ENCODE data around the gene GRIN2A.

GRIN2A gene

DNA sequence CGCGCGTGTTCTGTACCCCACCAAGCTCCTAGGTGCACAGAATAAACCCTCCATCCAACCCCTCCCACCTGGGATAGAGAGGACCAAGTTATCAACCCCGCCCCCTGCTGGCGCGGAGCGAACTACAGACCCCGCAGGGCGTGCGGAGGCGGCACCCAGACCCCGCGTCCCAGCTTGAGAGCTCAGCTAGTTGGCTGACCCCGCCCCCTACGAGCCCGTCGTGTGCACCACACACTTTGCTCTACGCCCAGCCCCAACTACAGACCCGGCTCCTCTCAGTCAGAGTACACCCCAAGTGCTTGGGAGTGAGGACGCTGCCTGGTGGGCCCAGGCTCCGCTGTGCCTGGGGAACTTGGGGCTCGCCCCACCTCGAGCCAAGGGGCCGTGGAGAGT lies 1.5 kb downstream of the GRIN2A start:
- H3K27ac ChIP-seq (ENCODE audit: low read length): no peak overlapping the region

GRCh38 chr16:10180042-10180770 lies 2.0 kb downstream of the GRIN2A start:
- H3K4me3 ChIP-seq (ENCODE audit: low read length): peak overlapping the region; percentile 71; the same call in 1 of the 2 replicates
- no peaks in the 10 kb centered on the region for H3K4me1 ChIP-seq (ENCODE audit: insufficient read depth, low read length)

More for the DNA sequence above, 1.5 kb downstream of the GRIN2A start:
- Histone ChIP-seq H3K27me3 (ENCODE audit: insufficient read depth, low read length) (peaks cover 83% of the 10 kb centered on the region), H3K4me1 (ENCODE audit: insufficient read depth, low read length) (no peaks in the 10 kb centered on the region), H3K36me3 (ENCODE audit: insufficient read depth, low read depth, low read length) (no peaks in the 10 kb centered on the region), H3K9ac (ENCODE audit: low read depth, low read length) (no peak overlapping the region), H3K9me3 (ENCODE audit: insufficient read depth, low read depth, low read length) (no peaks in the 10 kb centered on the region), H3K4me3 (ENCODE audit: low read length) (peak overlapping the region; percentile 71)

DNA sequence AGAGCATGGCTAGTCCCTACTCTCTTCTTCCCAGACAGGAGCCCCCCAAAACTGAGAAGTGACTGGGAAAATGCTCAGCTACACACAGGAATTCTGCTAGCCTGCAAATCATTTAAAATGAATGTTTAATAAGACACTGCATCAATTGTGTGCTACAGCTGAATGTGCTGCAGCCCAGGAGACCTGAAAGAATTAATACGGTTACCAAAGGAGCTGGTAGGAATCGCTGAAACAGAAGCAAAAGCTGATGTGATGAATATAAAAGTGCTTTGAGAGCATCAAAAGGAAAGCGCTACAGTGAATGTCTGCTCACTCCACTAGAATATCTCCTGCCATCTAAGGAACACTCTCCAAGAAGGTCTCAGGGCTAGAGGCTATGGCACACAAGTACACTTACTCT lies 3.7 kb downstream of the GRIN2A start:
- Histone ChIP-seq H3K4me3 (ENCODE audit: low read length) (no peak overlapping the region), H3K9ac (ENCODE audit: low read depth, low read length) (no peak overlapping the region), H3K36me3 (ENCODE audit: insufficient read depth, low read depth, low read length) (no peaks in the 10 kb centered on the region), H3K9me3 (ENCODE audit: insufficient read depth, low read depth, low read length) (no peaks in the 10 kb centered on the region), H3K27me3 (ENCODE audit: insufficient read depth, low read length) (peaks cover 61% of the 10 kb centered on the region), H3K4me1 (ENCODE audit: insufficient read depth, low read length) (no peaks in the 10 kb centered on the region), H3K27ac (ENCODE audit: low read length) (no peak overlapping the region)

More at GRCh38 chr16:10180042-10180770, 2.0 kb downstream of the GRIN2A start:
- H3K27me3 ChIP-seq (ENCODE audit: insufficient read depth, low read length): peaks cover 77% of the 10 kb centered on the region
- no peaks in the 10 kb centered on the region for H3K9me3 ChIP-seq (ENCODE audit: insufficient read depth, low read depth, low read length)
- H3K9ac ChIP-seq (ENCODE audit: low read depth, low read length): no peak overlapping the region
- H3K36me3 ChIP-seq (ENCODE audit: insufficient read depth, low read depth, low read length): no peaks in the 10 kb centered on the region
- no peak overlapping the region for H3K27ac ChIP-seq (ENCODE audit: low read length)

DNA sequence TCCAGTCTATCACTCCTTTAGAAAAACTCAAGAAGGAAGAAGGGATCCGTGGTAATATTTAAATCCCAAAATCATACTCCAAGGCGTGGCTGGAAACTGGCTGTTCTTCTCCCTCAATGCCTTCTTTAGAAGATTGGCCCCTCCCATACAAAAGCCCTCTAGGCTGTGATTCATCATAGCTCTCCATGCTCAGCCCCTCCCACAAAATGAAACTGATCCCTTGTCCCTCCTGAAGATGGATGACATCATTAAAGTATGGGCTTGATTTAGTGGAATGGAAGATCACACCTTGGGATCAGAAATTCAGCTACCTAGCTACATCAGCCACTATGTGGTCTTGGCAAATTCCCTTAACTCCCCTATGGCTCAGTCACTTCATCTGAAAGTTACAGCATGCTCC lies 4.1 kb downstream of the GRIN2A start:
- Histone ChIP-seq H3K27ac (ENCODE audit: low read length) (no peak overlapping the region), H3K4me1 (ENCODE audit: insufficient read depth, low read length) (peaks cover 3% of the 10 kb centered on the region; the same call in 1 of the 2 replicates), H3K4me3 (ENCODE audit: low read length) (no peak overlapping the region), H3K36me3 (ENCODE audit: insufficient read depth, low read depth, low read length) (no peaks in the 10 kb centered on the region), H3K27me3 (ENCODE audit: insufficient read depth, low read length) (peaks cover 56% of the 10 kb centered on the region), H3K9me3 (ENCODE audit: insufficient read depth, low read depth, low read length) (no peaks in the 10 kb centered on the region), H3K9ac (ENCODE audit: low read depth, low read length) (no peak overlapping the region)

GRCh38 chr16:10172848-10173655 lies 9.2 kb downstream of the GRIN2A start:
- Histone ChIP-seq H3K9ac (ENCODE audit: low read depth, low read length) (no peak overlapping the region), H3K4me3 (ENCODE audit: low read length) (no peak overlapping the region), H3K9me3 (ENCODE audit: insufficient read depth, low read depth, low read length) (no peaks in the 10 kb centered on the region), H3K36me3 (ENCODE audit: insufficient read depth, low read depth, low read length) (no peaks in the 10 kb centered on the region), H3K4me1 (ENCODE audit: insufficient read depth, low read length) (peaks cover 6% of the 10 kb centered on the region; the same call in 1 of the 2 replicates), H3K27me3 (ENCODE audit: insufficient read depth, low read length) (peaks cover 6% of the 10 kb centered on the region), H3K27ac (ENCODE audit: low read length) (no peak overlapping the region)

- Histone ChIP-seq H3K27me3 (ENCODE audit: insufficient read depth, low read length) (no peaks in the 10 kb centered on the region), H3K9me3 (ENCODE audit: insufficient read depth, low read depth, low read length) (no peaks in the 10 kb centered on the region), H3K4me3 (ENCODE audit: low read length) (no peak overlapping the region), H3K4me1 (ENCODE audit: insufficient read depth, low read length) (peaks cover 6% of the 10 kb centered on the region; the same call in 1 of the 2 replicates), H3K9ac (ENCODE audit: low read depth, low read length) (no peak overlapping the region), H3K36me3 (ENCODE audit: insufficient read depth, low read depth, low read length) (no peaks in the 10 kb centered on the region), H3K27ac (ENCODE audit: low read length) (no peak overlapping the region)
These were observed 11.0 kb downstream of the GRIN2A start for GRCh38 chr16:10171221-10171620.

- Histone ChIP-seq H3K27ac (ENCODE audit: low read length) (no peak overlapping the region), H3K9me3 (ENCODE audit: insufficient read depth, low read depth, low read length) (no peaks in the 10 kb centered on the region), H3K9ac (ENCODE audit: low read depth, low read length) (no peak overlapping the region), H3K4me1 (ENCODE audit: insufficient read depth, low read length) (peaks cover 6% of the 10 kb centered on the region; the same call in 1 of the 2 replicates), H3K27me3 (ENCODE audit: insufficient read depth, low read length) (no peaks in the 10 kb centered on the region), H3K4me3 (ENCODE audit: low read length) (no peak overlapping the region), H3K36me3 (ENCODE audit: insufficient read depth, low read depth, low read length) (no peaks in the 10 kb centered on the region)
These were observed 12.3 kb downstream of the GRIN2A start for GRCh38 chr16:10169904-10170410.

DNA sequence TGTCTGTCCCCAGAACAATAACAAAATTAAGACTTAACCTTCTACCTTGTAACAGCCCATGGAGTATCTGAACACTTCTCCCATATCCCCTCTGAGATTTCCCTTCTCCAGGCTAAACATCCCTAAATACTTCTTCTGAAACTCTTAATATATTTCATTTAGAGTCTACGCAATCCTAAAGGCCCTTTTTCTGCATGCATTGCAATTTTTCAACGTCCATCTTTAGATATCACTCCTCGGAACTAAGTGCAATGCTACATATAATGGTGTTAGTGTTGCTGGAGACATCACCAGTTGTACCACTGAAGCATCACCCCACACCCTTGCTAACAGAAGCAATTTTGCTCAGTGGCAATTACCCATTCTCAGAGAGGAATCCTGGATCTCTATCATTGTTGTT lies 13.2 kb downstream of the GRIN2A start:
- Histone ChIP-seq H3K36me3 (ENCODE audit: insufficient read depth, low read depth, low read length) (no peaks in the 10 kb centered on the region), H3K27ac (ENCODE audit: low read length) (no peak overlapping the region), H3K4me3 (ENCODE audit: low read length) (no peak overlapping the region), H3K9ac (ENCODE audit: low read depth, low read length) (no peak overlapping the region), H3K9me3 (ENCODE audit: insufficient read depth, low read depth, low read length) (no peaks in the 10 kb centered on the region), H3K4me1 (ENCODE audit: insufficient read depth, low read length) (peaks cover 6% of the 10 kb centered on the region; the same call in 1 of the 2 replicates), H3K27me3 (ENCODE audit: insufficient read depth, low read length) (no peaks in the 10 kb centered on the region)

DNA sequence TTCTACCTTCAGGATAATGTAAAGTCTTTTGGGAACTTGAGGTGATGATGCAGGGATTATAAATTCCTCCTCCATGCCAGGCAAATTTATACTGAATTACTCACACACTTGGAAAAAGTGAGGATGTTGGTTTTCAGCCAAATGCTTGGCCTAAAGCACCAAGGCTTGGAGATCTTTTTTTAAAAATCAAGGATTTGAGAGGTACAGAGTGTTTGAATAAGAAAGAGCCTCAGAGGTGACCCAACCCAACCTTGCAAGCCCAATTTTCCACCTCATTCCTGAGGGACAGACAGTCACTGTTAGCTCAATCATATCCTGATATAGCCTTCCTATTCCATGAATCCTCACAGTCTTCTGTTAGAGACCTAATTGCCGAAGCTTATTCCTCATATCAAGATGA lies 14.0 kb downstream of the GRIN2A start:
- H3K4me1 ChIP-seq (ENCODE audit: insufficient read depth, low read length): peaks cover 5% of the 10 kb centered on the region; the same call in 1 of the 2 replicates
- H3K36me3 ChIP-seq (ENCODE audit: insufficient read depth, low read depth, low read length): no peaks in the 10 kb centered on the region
- H3K9ac ChIP-seq (ENCODE audit: low read depth, low read length): no peak overlapping the region
- no peak overlapping the region for H3K4me3 ChIP-seq (ENCODE audit: low read length)
- H3K27me3 ChIP-seq (ENCODE audit: insufficient read depth, low read length): no peaks in the 10 kb centered on the region
- H3K9me3 ChIP-seq (ENCODE audit: insufficient read depth, low read depth, low read length): no peaks in the 10 kb centered on the region
- H3K27ac ChIP-seq (ENCODE audit: low read length): no peak overlapping the region

GRCh38 chr16:10165643-10166042 lies 16.6 kb downstream of the GRIN2A start:
- Histone ChIP-seq H3K27ac (ENCODE audit: low read length) (no peak overlapping the region), H3K36me3 (ENCODE audit: insufficient read depth, low read depth, low read length) (no peaks in the 10 kb centered on the region), H3K9ac (ENCODE audit: low read depth, low read length) (no peak overlapping the region), H3K27me3 (ENCODE audit: insufficient read depth, low read length) (no peaks in the 10 kb centered on the region), H3K4me3 (ENCODE audit: low read length) (no peak overlapping the region), H3K9me3 (ENCODE audit: insufficient read depth, low read depth, low read length) (no peaks in the 10 kb centered on the region), H3K4me1 (ENCODE audit: insufficient read depth, low read length) (no peaks in the 10 kb centered on the region)

DNA sequence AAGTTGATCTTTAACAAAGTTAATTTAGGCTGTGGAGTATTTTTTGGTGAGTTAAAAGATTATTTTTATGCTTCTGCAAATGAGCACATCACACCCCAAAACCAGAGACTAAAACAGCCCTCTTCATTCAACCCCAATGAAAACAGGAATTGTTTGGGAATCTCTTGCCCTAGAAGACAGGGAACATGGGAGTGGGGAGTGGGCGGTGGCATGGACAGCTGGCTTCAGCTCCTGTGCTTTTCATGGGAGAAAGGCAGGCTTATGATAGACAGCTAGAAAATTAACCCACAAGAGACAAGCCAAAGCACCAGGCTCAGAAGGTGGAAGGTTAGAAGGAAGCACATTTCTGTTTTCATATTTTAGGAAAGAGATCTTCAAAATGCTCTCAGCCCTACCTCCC lies 19.2 kb downstream of the GRIN2A start:
- no peaks in the 10 kb centered on the region for H3K9me3 ChIP-seq (ENCODE audit: insufficient read depth, low read depth, low read length)
- H3K27me3 ChIP-seq (ENCODE audit: insufficient read depth, low read length): no peaks in the 10 kb centered on the region
- no peaks in the 10 kb centered on the region for H3K4me1 ChIP-seq (ENCODE audit: insufficient read depth, low read length)
- H3K9ac ChIP-seq (ENCODE audit: low read depth, low read length): no peak overlapping the region
- no peak overlapping the region for H3K4me3 ChIP-seq (ENCODE audit: low read length)
- H3K27ac ChIP-seq (ENCODE audit: low read length): no peak overlapping the region
- H3K36me3 ChIP-seq (ENCODE audit: insufficient read depth, low read depth, low read length): no peaks in the 10 kb centered on the region

All from iPS-20b (cell line).